GM21367 (cell line): Measurements from ENCODE around the gene RTP1.
"Not testable (repeated sequence)": the region's sequence is repeated elsewhere in the genome, so short reads cannot be mapped to it uniquely, and the experiment has no call there.

Source experiments
- ATAC-seq: cut with Tn5 transposase; IDR thresholded peaks from one replicate; pipeline ENCODE4 v1.9.1; 2021; ENCODE audit not compliant: unreplicated experiment

The RTP1 gene, protein sequence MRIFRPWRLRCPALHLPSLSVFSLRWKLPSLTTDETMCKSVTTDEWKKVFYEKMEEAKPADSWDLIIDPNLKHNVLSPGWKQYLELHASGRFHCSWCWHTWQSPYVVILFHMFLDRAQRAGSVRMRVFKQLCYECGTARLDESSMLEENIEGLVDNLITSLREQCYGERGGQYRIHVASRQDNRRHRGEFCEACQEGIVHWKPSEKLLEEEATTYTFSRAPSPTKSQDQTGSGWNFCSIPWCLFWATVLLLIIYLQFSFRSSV

DNA sequence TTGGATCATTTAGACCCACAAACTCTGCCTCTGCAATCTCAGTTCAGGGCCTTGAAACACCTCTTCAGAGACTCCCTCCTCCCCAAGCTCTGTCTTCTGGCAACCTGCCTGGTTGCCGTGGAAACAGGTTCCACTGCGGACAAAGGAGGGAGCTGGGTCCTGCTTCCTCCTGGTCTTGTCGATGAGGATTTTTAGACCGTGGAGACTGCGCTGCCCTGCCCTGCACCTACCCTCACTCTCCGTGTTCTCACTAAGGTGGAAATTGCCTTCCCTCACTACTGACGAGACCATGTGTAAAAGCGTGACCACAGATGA lies at the start of gene RTP1:
TSS of gene RTP1 (plus strand) at position 152 of the 315 bp plus-strand sequence. CDS start at position 182, 30 bp downstream.
- no peak for ATAC-seq

DNA sequence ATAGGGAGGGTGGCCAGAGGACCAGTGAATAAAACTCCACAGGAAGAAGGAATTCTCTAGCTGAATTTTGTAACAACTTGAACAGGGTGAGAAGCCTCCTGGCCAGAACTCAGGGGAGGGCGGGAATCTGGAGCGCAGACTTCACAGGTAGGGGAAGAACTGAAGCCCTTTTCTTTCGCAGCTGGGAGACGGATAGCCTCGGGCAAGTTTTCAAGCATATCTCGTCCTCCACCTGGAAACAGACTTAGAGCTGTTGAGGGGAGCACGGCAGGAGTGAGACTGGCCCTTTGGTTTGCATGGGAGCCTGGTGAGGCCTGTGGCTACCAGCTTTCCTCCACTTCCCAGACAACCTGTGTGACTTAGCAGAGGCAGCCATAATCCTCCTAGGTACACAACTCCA lies 47.1 kb upstream of the RTP1 start:
- no peak for ATAC-seq

DNA sequence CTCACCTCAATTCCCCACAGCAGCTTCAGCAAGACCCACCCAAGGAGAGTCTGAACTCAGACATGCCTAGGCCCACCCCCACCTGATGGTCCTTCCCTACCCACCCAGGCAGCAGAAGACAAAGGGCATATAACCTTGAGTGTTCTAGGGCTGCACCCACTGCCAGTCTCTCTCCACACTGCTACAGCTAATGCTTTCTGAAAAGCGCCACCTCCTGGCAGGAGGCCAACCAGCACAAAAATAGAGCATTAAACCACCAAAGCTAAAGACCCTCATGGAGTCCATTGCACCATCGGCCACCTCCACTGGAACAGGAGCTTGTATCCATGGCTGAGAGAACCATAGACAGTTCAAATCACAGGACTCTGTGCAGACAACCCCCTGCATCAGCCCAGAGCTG lies 46.7 kb upstream of the RTP1 start:
- no peak for ATAC-seq

DNA sequence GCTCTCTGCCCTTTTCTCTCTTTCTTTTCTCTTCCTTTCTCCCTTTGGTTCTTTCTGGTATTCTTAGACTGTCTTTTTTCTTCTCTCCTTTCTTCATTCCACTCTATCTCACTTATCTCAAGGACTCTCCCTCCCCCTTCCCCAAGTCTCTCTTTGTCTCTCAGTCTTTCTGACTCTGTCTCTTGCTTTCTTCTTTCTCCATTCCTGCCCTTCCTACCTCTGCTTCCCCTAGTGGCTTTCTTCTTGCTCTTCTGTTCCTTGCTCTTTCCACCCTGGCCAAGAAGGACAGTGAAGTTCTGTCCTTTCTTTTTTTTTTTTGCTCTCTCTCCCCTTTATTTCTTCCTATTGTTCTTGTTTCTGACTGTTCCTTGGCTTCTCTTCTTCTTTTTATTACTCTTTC lies 35.7 kb upstream of the RTP1 start:
- no peak for ATAC-seq

DNA sequence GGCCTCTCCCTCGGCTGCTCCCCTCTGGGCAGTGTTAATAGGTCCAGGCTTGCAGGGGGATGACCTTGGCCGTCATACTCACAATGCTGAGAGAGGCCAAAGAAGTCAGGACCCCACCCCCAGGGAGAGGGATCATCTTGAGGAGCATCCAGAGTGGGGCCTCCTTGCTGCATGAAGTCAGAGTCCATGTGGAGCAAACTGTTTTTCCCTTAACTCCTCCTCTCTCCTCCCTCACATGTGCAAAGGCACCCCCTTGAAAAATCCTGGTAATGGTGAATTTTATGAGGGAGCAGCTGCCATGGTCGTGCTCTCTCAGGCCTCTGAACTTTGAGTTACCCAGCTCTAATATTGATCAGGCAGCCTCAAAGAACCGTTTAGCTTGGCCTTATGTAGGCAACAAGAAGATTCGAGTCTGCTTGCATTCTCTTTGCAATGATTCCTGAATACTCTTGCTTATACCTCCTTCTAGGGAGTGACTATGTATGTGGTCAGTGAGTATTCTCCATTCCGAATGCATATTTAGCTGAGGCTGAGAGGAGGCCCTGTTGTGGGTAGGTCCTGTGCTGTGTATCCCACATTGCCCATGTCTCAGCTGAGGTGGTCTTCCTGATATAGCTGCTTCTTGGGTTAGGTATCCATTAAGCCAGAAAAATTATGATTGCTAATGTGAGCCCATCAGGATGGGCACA lies 34.9 kb upstream of the RTP1 start:
- ATAC-seq = no peak

DNA sequence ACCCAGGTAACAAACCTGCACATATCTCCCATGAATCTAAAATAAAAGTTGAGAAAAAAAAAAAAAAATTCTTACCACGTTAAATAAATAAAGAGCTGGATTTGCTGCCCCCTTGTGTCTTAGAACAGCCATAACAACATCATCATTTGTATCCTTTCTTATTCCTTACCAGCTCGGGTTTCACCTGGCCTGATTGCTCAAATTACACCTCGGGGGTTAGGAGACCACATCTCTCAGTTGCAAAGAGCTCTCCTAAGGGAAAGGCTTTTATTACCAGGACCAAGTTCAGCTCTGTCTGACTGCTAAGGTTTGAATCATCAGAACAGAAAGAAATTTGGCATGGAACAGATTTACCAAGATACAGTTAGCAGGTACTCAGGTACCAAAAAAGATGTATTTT lies 32.1 kb upstream of the RTP1 start:
- no peak for ATAC-seq

DNA sequence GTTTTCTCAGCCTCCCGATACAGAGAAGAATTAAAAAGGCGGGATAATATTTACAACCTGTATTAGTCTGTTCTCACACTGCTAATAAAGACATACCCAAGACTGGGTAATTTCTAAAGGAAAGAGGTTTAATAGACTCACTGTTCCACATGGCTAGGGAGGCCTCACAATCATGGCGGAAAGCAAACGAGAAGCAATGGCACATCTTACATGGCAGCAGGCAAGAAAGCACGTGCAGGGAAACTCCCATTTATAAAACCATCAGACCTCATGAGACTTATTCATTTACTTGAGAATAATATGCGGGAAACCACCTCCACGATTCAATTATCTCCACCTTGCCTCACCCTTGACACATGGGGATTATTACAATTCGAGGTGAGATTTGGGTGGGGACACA lies 30.5 kb upstream of the RTP1 start:
- ATAC-seq = no peak

DNA sequence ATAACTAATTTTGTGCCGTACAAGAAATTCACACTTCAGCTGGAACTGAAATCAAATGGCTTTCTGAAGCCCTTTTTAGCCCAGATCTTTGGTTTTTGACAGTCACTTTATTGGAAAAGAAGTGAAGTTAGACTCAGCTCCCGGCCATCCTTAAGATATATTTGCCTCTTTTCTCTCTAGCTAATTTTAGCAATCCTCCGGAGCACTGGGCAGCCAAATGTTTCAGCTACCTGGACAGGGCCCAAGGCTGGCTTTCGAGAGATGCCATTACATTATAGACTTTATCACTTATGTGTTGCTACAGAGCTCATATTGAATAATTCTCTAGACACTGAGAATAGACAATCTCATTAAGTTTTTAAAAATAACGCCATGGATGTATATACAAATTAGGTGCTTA lies 29.5 kb upstream of the RTP1 start:
- ATAC-seq = no peak

DNA sequence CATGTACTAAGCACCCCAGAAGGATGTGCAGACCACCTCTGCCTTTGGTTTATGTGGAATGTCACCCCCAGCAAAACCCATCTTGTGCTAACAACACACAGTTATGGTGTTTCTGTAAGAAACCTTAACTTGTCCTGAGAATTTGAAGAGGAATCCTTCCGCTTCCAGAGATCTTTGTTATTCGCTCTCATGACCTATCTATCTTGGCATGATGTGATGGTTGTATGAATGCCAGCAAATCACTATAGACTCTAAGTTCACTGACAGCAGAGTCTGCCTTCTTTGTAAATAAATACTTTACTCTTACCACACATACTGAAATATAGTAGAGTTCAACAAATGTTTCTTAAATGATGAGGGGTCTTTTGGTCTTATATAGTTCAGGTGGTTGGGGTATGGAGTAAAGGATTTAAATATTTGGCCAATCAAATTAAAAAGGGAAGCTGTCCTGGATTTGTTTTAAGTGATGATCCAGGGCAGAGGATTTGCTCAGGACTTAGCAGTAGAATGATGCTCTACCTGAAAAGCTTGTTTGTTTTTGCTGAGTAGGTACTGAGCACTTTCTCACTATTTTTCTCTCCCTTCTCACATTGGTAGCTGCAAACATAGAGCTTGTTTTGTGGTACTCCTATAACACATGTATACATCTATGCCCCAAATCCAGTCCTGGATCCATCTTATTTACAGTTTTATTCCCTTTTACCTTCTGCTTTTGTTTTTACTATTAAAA lies 27.9 kb upstream of the RTP1 start:
- no peak for ATAC-seq

DNA sequence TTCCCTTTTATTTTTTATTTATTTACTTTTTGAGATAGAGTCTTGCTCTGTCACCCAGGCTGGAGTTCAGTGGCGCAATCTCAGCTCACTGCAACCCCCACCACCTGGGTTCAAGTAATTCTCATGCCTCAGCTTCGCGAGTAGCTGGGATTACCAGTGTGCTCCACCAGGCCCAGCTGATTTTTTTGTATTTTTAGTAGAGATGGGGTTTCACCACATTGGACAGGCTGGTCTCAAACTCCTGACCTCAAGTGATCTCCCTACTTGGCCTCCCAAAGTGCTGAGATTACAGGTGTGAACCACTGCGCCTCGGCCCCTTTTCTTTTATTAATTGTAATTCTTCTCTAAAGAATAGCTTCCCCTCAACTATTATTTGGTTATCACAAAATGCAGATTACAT lies 26.4 kb upstream of the RTP1 start:
- not testable (repeated sequence) for ATAC-seq

DNA sequence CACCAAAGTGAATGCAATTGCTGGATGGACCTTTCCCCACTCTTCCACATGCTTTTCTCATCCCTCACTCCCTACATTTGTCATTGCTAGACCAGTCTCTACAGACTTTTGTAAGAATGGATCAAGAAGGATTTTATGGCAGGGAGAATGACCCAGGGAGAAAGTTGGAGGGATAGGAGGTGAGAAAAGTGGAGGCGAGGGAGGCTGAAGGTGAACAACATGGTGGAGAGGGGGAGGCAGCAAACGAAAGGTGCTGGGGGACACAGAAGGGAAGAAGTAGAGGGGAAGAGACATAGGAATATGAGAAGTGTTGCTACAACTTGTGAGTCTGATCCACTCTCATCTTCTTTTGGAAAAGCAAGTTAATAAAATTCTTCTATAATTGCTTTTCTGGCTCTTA lies 24.4 kb upstream of the RTP1 start:
- ATAC-seq = no peak

DNA sequence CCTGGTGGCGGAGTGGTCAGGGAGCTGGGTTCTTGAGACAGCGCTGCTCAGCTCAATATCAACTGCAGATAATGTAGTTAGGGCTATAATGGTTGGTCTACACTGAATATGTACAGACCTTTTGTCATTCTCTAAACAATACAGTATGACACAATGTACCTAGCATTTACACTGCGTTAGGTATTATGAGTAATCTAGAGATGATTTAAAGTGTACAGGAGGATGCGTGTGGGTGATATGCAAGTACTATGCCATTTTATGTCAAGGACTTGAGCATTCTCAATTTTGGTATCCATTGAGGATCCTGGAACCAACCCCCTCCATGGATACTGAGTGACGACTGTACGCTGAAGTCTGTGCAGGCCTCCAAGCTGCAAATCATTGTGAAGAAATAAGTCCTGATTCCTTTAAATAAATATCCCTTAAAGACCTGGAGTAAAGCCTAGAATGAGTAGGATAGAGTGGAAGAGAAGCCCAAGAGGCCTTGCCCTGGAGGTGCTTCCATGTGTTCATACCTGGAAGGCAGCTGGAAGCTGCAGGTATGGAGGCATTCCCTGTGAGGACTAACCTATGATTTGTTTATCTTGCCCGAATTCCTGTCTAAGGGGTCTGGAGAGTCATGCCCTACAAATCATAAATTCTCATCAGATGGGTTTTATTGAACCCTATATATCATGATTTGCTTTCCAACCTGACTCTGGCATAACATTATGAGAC lies 15.7 kb upstream of the RTP1 start:
- ATAC-seq = no peak

DNA sequence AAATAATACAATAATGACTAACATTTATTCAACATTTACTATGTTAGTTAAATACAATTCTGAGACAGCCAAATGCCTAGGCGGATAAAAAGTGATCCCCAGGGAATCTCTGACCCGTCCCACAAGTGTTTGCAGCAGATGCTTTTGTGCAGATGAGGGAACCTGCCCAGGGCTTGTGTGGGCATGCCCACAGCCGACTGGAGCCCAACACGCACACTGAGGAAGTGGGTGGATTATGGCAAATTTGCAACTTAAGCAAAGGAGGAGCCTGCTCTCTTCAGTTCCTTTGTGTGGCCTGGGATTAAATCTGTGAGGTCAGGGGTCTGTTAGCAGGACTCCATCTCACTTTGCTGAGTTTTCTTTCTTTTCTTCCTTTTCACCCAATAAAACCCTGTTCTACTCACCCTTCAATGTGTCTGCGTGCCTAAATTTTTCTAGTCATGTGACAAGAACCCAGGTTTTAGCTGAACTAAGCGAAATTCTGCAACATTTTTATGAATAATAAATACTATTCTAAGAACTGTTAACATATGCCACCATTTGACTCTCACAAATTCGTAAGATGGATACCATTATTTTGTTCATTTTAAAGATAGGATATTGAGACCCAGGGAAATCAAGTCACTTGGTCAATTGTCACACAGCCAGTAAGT lies 13.9 kb upstream of the RTP1 start:
- no peak for ATAC-seq

DNA sequence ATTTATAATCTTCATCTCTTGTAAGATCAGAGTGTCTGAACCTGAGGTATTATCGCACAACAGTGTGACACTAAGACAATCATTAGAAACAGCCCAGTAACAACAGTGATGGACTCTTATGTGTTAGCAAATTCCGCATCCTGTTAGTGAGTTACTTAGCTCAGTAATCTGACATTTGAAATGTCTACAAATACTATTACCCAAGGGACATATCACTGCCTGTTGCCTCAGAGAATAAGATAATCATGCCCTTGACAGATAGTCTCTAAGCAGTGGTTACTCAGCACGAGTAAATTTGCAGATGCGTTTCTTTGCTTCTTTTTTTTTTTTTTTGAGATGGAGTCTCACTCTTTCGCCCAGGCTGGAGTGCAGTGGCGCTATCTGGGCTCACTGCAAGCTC lies 13.4 kb upstream of the RTP1 start:
- ATAC-seq = no peak

DNA sequence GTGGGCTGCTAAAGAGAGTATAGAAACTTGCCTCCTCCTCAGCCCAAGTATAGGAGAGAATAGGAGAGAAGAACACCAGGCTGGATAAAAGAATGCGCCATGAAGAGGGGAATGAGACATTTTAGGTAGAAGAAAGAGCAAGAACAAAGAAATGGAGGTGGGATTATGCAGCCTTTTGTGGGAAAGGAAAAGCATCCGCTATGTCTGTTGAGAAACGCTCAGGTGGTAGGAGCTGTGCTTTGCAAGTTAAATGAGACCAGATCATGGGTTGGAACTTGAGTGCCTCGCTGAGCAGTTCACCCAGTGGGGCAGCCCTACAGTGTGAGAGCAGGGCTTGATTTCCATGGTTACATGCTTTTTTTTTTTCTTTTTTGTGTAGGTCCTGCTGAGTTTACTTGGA lies 11.5 kb upstream of the RTP1 start:
- ATAC-seq = no peak

DNA sequence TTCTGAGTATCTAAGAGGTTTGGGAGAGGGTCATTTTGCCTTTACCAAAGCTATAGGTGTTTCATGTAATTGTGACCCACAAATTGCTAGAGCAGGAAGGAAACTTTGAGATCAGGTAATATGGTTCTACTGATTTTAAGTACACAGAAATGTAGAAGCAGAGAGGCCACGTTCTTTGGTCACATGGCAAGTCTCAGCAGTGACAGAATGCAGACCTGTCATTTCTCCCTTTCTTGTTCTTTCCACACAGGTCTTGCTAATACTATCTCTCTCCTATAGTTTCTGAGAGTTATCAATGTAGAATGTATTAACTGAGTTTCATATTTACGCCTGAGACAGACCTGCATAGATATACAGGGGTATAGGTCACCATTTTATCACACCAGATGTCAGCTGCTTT lies 10.9 kb upstream of the RTP1 start:
- no peak for ATAC-seq

DNA sequence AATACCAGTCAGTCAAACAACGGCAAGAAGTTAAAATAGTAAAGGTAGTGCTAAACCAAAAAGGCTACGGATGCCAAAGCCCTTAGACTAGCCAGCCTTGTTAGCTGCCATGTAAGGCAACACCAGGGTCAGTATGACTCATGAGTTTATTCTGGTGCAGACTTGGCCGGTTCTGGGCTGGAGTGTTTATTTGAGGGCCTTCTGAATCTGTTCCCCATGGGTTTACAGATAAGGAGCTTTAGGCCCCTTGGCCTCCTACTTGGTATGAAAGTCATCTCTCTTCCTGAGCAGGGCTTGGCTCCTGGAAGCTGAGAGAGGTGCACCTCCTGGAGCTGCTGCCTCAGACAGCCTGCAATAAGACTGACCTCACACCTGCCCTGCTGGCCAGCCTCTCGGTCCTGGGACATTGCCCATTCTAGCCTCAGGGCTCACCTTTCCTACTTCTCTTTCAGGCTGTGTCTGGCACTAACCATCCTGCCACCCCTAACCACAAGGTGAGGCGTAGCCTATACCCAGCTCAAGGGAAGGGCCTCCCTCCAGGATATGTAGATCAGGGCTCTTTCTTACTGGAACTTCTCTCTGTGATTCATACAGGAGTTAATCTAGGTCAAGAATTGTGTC lies 10.4 kb upstream of the RTP1 start:
- ATAC-seq = no peak

DNA sequence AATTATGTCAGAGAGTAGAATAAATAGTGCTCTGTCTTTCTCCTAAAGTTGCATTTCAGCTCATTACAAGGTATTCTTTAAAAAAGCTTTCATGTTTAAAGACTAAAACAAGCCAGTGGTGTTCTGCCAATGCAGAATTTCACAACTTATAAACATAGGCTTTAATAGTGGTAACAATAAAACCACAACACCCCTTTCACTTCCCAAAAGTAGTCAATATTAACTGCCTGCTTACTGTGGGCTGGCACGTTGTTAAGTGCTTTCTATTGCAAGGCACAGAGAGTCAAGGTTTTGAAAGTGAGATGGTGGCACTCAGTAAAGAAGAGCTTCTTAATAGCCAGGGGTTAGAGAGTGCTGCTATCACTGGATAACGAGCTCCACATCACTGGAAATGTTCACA lies 8.4 kb upstream of the RTP1 start:
- no peak for ATAC-seq

DNA sequence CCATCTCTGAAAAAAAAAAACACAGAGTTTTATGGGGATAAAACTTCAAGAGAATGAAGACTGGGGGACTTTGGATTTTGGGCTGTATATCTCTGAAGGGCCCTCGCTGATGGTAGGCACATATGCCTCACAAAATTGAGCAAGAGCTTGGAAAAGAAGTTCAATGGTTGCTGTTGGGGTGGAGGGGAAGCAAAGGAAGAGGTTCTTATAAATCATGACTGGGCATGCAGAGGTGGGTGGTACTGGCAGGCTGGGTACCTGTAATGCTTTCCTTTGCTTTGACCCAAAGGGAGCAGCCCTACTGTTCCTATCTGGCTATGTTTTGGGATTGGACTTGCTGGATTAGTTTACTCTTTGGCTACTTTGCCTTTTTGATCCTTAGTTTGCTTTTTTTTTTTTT lies 6.0 kb upstream of the RTP1 start:
- ATAC-seq = no peak

DNA sequence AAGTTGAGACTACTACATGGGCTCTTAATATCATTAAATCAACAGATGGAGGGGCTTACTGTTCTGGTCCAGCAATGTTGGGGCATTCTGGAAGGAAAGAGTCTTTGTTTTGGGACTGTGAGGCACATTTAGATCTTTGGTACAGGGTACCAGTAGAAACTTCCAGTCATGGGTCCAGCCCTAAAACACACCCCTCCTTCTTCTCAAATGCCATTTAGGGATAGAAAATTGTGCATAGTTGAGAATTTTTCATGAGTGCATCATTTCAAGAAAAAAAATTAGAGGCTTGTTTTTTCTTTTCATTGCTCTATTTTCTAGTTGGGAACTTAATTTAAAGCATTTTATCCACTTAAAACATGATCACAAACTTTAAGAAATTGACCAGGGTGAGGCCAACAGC lies 4.1 kb upstream of the RTP1 start:
- no peak for ATAC-seq
